NCI-H1694 treated with DMSO at 0.1 percent for 48 hours (cell line): ENCODE results near the gene PDHX.
"Not testable (repeated sequence)": the region's sequence is repeated elsewhere in the genome, so short reads cannot be mapped to it uniquely, and the experiment has no call there.

Experiments used
- DNase-seq: peaks from one replicate; lab custom pipeline; 2025; lab: John Stamatoyannopoulos, UW

The PDHX gene

DNA sequence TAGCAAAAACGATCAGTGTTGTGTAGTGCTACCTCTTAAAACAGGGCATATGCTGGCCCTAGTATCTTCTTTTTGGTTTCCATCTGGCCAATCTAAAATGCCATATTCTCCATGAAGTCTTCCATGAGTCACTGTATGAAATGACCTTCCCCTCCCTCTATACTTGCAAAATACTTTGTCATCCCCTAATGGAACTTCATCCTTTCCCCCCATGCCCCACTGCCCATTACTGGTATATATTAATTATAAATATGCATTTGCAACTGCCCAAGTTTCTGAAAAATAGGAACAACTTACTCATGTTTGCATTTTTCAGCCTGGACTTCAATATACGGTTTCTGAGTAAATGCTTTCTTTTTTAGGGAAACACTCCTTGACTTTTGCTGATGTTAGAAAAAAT lies 4.7 kb upstream of the PDHX start:
- DNase-seq: no peak

DNA sequence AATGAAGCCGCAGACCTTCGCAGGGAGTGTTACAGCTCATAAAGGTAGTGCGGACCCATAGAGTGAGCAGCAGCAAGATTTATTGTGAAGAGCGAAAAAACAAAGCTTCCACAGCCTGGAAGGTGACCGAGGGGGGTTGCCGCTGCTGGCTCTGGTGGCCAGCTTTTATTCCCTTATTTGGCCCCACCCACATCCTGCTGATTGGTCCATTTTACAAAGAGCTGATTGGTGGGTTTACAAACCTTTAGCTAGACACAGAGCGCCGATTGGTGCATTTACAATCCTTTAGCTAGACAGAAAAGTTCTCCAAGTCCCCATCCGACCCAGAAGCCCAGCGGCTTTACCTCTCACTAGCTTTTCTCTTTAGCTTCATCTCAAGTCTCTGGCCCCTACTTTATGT lies 2.9 kb upstream of the PDHX start:
- DNase-seq: not testable (repeated sequence)

DNA sequence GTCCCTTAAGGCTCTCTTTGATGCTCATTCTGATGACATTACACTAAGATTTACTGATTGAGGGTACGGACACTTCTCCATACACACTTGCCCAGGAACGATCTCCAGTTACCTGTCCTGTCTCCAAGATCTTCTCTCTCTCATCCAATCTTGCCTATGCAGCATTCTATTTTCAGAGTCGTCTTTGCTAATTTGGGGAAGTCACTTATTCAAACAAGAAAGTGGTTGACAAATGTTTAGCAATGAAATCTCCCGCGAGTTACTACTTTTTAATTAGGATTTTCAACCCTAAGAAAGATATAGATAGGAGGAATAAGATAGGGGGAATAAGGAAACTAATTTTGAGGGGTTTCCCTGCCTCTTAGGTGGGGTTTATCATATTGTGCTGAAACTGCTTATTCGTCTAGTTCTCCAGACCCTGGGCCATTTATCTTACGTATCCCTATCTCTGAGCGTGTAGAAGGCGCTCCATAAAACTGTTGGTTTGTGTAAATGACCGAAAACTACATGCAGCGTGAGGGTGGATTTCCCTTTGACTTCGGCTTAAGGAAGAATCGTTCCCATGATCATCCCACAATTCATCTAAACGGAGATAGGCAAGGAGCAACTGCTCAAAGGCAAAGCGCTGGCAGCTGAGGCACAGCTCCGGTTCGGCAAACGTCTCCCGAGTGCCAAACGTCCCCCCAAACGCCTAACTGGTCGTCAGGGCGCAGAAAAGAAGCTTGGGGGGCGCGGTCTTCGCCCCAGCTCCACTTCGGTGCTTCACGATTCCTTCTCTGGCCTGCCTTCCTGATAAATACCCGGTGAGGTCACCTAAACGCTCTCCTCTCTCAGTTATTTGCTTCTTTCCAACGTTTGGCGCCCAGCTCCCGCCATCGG lies 1.0 kb upstream of the PDHX start:
- DNase-seq: no peak

DNA sequence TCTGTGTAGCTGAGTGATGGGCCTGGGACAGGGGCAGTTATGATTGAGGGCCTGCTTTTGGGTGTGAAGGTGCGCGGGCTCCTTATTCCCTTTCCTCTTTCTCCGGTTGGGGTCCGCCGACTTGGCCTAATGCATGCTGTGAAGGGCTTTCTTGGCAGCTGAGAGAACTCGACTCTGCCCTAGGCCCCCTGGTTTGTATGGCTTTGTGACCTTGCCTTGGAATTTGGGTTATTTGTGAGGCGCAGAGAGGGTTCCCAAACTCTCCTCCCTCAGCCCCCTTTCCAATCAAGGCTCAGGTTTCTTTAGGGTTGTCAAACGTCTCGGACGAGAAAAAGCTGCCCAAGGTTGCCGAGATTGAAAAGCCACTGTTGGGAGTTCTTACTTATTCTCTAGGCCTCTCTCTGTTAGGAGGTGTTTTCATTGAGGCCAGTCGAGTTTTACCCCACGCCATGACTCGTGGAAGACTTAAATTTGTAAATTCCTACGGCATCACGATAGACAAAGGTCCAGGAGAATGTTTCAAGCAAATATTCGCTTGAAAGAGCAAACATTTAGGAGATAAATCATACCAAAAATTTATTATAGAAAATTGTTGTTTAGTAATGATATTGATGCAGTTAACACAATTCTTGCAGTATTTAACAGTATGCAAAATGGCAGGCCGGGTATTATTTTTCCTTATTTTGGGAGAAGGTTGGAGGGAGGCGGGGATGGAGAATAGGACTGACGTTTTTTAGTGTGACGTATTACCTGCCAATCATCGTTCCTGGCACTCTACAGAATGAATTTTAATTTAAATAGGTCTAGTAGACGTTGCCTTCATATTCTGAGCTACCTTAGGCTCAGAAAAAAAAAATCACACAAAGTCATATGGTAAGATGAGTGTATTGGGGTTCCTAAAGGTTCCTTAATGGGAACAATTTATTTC lies 689 bp downstream of the PDHX start:
- DNase-seq: no peak

DNA sequence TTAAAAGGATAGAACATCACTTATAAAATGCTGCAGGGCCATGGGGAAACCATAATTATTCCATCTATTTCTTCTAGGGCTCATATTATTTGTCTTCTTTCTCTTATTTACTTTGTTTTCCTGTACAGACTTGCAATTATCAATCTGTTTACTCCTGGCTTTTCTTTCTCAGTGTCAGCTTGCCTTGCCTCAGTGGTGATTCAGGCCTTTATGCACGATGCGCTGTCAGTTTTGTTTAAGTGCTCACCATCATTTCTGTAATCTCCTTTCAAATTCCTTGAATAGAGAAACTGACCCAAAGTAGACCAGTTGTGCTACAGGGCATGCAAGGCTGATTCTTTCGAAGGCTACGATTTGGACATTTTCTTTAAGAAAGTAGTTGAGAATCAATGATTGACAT lies 4.7 kb downstream of the PDHX start:
- DNase-seq: no peak

DNA sequence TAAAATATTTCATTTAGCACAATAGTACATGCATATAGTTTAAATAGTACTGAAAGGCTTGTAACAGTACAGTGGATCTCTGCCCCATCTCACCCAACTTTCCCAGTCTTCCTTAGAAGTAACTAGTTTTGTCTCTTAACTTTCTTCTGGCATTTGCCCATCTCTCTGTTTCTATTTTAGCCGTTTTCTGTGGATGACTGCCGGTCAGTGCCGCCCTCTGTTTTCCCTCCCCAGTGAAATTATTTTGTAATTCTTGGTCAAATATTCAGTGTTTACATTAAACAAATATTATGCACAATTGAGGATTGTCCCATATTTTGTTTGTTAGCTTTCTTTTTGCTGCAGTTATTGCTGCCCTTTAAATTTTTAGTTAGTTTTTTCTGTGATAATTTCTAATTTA lies 8.3 kb downstream of the PDHX start:
- DNase-seq: no peak

DNA sequence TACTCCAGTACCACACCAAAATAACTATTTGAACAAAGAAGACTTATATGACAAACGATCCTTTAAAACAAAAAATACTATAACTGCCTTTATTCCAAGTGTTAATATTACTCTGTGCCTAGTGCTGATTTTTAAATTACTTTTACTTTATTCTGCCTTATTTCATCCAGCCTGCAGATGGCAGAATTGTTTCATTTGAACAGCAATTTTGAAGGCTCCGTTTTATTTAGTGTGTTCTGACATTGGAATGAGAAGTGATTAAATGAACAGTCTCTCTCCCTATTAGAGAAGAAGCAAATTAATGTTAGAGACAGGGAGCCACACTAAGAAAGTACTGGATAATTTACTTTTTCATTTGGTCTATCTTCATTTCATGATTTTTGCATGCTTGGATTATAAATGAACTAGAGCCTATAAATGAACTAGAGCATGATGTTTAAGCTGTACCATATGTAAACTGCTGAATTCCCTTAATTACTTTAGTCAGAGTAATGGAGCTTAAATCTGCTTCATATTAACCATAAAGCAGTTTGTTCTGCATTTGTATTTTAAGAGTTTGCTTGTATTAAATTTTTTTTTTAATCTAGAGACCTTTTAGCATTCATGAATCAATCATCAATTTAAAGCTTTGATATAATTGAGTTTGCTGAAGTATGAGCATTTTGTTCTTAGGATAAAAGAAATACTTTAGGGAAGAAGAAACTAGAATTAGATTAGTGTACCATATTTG lies 9.8 kb downstream of the PDHX start:
- peak; percentile 42 for DNase-seq

DNA sequence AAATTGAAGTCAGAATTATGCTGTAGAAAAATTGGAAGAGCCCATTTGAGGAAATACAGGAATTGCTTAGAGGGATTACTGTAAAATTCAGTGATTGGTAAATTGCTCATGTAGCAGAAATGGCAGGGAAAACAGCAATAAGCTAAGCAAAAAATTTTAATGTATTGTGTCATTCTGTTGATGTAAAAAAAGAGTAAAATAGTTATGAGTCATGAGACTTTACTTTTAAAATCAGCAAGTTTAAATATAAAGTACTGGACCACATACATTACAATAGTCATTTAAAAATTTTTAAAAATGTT lies 10.4 kb downstream of the PDHX start:
- DNase-seq: no peak

DNA sequence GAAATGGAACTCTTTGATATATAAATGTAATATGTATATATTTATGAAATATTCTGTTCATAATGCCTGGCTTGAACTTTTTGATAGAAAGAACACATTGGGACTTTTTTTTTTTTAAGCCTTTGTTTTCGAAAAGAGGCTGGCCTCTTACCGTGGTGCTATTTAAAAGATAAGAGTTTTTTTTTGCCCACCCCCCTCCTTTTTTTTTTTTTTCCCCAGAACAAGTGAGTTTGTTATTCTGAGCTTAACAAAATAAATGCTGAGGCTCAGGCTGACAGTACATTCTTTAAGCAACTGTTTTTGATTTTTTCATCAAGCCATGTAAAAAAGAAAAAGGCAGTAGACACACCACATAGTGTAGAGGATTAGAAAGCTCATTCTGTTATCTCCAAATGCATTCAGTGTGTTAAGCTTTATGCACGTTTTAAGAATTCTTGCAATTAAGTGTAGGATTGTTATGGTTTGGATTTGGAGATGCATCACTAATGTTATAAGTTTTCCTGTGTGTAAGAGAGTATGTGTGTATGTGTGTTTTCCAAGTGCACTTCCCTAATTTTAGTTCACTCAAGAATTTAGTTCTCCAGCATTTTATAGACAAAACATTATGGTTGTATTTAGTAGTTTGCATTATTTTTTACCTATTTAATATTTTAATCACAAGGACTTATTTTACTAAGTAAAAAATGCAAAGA lies 12.0 kb downstream of the PDHX start:
- DNase-seq: no peak

DNA sequence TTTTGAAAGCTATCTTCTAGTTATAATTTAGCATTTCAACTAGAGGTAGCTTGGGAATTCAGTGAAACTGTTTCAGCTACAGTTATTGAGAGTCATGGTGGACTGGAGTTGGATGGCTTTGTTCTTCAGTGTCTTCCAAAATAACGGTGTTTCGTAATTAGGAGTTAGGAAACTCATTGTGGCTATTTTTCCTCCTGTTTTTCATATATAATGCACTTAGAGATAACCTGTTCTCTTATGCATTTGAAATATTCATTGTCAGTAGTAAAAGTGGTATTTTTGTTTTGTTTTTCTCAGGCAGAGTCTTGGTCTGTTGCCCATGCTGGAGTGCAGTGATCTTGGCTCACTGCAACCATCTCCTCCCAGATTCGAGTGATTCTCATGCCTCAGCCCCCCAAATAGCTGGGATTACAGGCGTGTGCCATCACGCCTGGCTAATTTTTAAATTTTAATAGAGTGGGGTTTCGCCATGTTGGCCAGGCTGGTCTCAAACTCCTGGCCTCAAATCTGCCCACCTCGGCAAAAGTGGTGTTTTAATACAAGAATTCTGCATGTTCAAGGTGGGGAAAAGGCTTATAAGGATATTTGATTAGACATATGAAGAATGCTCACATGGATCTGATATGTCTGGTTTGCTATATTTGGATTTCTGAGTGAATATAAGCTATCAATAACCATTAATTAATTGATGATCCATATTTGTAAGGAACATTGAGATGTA lies 12.7 kb downstream of the PDHX start:
- no peak for DNase-seq

DNA sequence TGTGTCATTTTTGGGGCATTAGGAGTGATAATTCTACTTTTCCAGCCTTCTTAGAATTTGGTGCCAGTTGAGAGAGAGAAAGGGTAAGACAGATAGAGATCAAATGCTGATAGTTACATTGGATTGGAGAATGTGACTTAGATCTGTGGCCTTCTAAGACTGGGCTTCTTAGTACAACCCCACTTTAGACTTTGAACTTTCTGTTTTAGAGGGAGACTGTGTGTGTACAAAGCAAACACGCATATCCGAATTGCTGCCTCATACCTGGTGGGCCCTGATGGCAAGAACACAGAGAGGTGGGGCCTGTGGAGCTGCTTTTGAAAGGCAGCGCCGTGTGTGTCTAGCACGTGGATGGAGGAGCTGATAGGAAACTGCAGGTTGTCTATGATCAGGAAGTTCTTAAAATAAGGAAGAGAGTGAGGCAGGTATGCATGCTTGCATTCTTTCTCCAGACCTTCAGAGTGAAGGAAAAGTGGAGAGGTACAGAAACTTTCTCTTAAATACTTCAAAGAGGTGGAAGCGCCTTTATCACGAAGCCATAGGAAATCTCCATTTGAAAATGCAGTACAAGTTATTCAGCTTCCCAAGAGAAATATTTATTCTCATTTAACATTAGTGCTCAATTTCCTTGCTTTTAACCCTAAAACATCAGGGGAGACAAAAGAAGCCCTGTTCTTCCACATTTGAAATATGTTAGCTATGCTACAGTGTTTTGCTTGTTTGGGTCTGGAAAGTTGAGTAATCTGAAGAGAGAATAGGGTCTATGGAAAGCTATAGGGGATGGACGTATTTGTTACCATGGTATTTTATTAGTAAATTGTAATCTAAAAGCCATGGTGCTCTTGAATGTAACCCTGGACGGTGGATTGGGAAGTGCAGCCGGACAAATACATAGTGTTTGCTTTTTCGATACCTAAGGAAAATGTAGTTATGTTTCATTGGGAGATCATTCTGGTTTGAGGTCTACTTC lies 13.7 kb downstream of the PDHX start:
- no peak for DNase-seq

DNA sequence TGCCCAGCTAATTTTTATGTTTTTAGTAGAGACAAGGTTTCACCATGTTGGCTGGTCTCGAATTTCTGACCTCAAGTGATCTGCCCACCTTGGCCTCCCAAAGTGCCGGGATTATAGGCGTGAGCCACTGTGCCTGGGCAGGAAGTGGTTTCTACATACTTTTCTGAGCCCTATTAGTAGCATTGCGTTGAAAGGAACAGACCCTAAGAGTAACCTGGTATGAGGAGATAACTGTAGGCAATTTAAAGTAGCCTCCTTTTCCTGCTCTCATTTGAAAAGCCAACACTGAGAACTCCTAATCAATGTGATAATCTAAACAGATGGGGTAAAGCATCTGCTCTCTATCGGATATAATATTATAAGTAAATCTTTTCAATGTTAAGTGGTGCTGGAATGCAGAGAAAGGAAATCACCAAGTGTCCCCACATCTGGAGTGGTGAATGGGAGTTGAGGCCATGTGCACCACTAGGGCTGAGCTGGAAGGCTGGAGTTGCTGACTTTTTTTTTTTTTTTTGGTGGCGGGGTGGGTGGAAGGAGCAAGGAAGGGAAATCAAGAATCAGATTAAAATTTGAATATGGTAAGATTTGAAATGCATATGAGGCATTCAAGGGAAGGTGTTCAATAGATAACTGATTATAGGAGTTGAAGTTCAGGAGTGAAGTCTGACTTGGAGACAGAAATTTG lies 20.7 kb downstream of the PDHX start:
- DNase-seq: no peak

DNA sequence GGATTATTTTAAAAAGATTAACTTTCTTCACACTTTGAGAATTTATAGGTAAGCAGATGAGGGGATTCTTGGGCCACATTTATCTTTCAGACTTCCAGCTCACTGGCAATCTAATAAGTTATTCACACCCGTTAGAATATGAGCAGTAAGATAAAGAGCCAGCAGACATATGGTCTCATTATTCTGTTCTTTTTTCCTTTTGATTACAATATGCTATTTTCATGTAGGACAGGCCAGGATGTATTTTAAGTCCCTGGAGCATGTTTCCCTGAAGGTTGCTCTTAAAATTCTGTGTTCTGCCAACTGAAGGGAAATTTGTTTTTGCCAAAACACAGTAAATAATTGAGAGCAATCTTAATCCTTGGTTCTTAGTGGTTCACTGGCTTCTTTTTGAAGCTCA lies 22.2 kb downstream of the PDHX start:
- no peak for DNase-seq

DNA sequence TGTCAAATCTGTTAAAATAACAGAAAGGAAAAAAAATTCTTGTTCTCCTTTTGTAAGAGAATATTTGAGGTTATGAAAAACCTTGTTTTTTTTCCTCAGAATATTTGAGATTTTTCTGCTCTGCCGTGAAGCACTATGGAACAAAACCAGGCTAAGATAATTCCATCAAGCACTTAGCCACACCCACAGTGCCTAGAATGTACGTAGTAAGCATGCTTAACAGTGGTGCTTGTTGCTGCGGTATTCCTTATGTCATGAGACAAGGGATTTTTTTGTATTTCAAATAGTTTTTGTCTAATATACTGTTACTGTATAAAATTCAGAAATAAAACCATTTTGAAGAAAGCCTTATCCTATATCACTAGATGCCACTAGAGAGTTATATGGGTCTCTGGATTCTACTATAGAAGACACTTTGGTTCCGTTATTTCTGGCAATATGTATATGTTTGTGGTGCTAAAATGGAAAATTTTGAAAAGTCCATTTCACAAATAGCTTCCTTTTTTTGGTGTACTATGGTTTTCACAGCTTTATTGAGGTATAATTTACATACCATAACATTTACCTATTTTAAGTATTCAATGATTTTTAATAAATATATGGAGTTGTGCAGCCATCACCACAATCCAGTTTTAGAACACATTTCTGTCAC lies 23.7 kb downstream of the PDHX start:
- DNase-seq: no peak

DNA sequence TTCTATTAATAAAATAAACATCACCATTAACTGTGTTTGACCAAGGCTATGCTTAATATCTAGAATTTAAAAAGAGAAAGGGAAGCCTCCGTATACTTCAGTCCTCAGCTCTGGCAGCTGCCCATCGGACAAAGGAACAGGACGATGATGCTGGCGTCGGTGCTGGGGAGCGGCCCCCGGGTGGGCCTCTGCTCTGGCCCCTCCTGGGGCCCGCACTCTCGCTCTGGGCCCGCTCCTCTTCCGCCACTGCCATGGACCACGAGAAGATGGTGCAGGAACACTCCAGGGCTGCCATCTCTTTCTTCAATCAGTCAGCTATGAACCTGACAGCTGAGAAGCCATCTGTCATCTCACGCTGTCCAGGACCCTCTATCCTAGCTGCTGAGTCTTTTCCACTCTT lies 25.3 kb downstream of the PDHX start:
- no peak for DNase-seq

DNA sequence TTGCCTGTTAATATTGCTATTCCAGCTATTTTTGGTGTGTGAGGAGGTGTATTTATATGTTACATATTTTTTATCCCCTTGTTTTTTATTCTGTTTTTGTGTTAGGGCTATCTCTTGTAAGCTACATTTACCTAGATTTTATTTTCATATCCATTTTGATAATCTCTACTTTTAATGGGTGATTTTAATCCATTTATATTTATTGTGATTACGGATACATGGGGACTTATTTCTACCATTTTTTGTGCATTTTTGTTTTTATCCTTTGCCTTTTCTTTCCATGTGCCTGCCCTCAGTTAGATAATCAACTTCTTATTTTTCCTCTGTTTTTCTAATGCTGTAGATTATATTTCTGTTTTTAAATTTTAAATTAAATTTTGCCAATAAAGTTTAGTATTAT lies 28.3 kb downstream of the PDHX start:
- no peak for DNase-seq

DNA sequence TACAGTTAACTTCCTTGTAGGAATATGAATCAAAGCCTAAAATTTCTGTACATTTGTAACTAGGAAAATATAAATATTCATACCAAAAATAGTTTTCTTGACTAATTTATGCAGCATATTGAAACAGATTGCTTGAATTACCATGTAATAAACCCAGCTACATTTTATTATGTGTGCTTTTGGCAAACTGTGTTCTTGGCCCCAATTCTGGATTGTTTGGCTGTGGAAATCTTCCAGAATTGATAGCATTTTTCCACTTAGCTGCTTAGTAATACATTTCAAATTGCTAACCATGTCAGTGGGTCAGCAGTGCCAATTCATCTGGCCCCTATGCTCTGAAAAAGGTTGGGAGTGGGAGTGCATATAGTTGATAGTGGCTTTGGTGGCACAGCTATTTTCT lies 32.3 kb downstream of the PDHX start:
- no peak for DNase-seq

DNA sequence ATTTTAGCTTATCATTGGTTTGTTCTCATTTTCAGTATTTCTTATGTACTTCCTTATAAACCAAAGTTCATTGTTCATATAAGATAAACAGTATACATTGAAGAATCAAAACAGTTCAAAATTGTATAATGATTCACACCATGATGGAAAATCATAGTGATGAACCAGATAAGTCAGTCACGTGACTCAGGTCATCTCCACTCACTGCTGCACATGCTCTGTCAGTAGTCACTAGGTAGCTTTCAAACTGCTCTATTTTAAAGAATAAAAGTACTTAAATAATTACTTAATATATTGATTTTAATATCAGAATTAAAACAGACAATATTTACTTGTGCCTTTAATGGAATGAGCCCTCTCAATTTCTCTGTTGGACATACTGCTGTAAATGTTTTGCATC lies 37.5 kb downstream of the PDHX start:
- no peak for DNase-seq

DNA sequence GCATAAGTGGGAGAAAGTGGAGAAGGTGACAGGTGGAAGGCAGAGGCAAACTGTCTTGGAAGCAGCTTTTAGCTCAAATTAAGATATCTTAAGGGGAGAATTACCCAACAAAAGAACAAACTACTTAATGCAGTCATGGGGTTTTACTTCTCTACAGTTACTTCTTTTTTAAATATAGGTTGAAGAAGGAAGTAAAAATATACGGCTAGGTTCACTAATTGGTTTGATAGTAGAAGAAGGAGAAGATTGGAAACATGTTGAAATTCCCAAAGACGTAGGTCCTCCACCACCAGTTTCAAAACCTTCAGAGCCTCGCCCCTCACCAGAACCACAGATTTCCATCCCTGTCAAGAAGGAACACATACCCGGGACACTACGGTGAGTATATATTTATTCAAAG lies 40.8 kb downstream of the PDHX start:
- DNase-seq: no peak
